WTC11 (cell line): ENCODE data around the gene HECTD4. TPM values are rescaled to one million over a fixed set of nuclear protein-coding genes. Genes with fewer than 3 reads are reported as not detected.

Source experiments
- ATAC-seq: fragments of 200-7000 bp; cut with Tn5 transposase; 2 replicates; pipeline ENCODE4 v1.10.0; 2021; ENCODE audit warnings: mild to moderate bottlenecking, moderate library complexity
- CTCF ChIA-PET: fragments of 300-600 bp; sonication (Branson Sonifier 250); formaldehyde crosslinking; loops from one replicate; lab custom pipeline; 2021; ENCODE audit warnings: antibody characterized with exemption; lab: Charles Lee
- POLR2A ChIA-PET: fragments of 350-600 bp; sonication (Branson Sonifier 250); formaldehyde crosslinking; loops from one replicate; lab custom pipeline; 2021; ENCODE audit warnings: antibody characterized with exemption; lab: Charles Lee
- DNase-seq: peaks from one replicate; pipeline ENCODE4 v3.0.0; 2021; ENCODE audit warnings: low spot score
- H3K27ac Mint-ChIP-seq: 2 replicates; pipeline ENCODE4 v1.8.0; 2021; ENCODE audit warnings: mixed read lengths
- H3K27me3 Mint-ChIP-seq: 2 replicates; pipeline ENCODE4 v1.8.0; 2021; ENCODE audit warnings: low read depth, mild to moderate bottlenecking, moderate library complexity, mixed read lengths
- H3K36me3 Mint-ChIP-seq: 2 replicates; pipeline ENCODE4 v1.8.0; 2021; ENCODE audit warnings: mixed read lengths
- H3K4me1 Mint-ChIP-seq: 2 replicates; pipeline ENCODE4 v1.8.0; 2022; ENCODE audit warnings: mixed read lengths
- H3K4me3 Mint-ChIP-seq: 2 replicates; pipeline ENCODE4 v1.8.0; 2021; ENCODE audit warnings: mild to moderate bottlenecking, moderate library complexity, mixed read lengths
- H3K9me3 Mint-ChIP-seq: 2 replicates; pipeline ENCODE4 v1.8.0; 2021; ENCODE audit warnings: mixed read lengths
- ARID4B ChIP-seq: sonication (generic); formaldehyde crosslinking; IDR thresholded peaks from 2 replicates; pipeline ENCODE4 v1.8.0; 2023; ENCODE audit warnings: missing genetic modification reagents, mild to moderate bottlenecking, borderline replicate concordance
- ATF1 ChIP-seq: sonication (generic); formaldehyde crosslinking; IDR thresholded peaks from 2 replicates; pipeline ENCODE4 v1.8.1; 2023; ENCODE audit warnings: mild to moderate bottlenecking, moderate library complexity, missing genetic modification reagents
- CDX4 ChIP-seq: fragments of 250-450 bp; sonication (Bioruptor Pico); IDR thresholded peaks from 2 replicates; pipeline ENCODE4 v1.9.0; 2021; ENCODE audit warnings: moderate library complexity, mild to moderate bottlenecking, inconsistent platforms, borderline replicate concordance
- CREB1 ChIP-seq: sonication (generic); formaldehyde crosslinking; IDR thresholded peaks from 2 replicates; pipeline ENCODE4 v1.8.0; 2023; ENCODE audit warnings: mild to moderate bottlenecking, missing genetic modification reagents
- ETV6 ChIP-seq: sonication (generic); formaldehyde crosslinking; IDR thresholded peaks from 2 replicates; pipeline ENCODE4 v1.8.1; 2022; ENCODE audit warnings: mild to moderate bottlenecking, missing genetic modification reagents
- FOXJ3 ChIP-seq: sonication (generic); formaldehyde crosslinking; IDR thresholded peaks from 2 replicates; pipeline ENCODE4 v1.9.0; 2021; ENCODE audit warnings: missing genetic modification reagents, mild to moderate bottlenecking, borderline replicate concordance
- IRF2 ChIP-seq: sonication (generic); formaldehyde crosslinking; IDR thresholded peaks from 2 replicates; pipeline ENCODE4 v1.8.0; 2022; ENCODE audit warnings: low read depth, missing genetic modification reagents, borderline replicate concordance
- NFATC4 ChIP-seq: fragments of 250-450 bp; sonication (Bioruptor Pico); IDR thresholded peaks from 2 replicates; pipeline ENCODE4 v1.9.0; 2021; ENCODE audit warnings: mild to moderate bottlenecking
- NR2C2 ChIP-seq: sonication (generic); formaldehyde crosslinking; IDR thresholded peaks from 2 replicates; pipeline ENCODE4 v1.8.0; 2022; ENCODE audit warnings: mild to moderate bottlenecking, missing genetic modification reagents
- SMAD4 ChIP-seq: sonication (generic); formaldehyde crosslinking; IDR thresholded peaks from 2 replicates; pipeline ENCODE4 v1.8.0; 2022; ENCODE audit warnings: mild to moderate bottlenecking, missing genetic modification reagents
- SOX15 ChIP-seq: fragments of 250-450 bp; sonication (Bioruptor Pico); IDR thresholded peaks from 2 replicates; pipeline ENCODE4 v1.9.0; 2021; ENCODE audit warnings: mild to moderate bottlenecking
- TP53 ChIP-seq: sonication (generic); formaldehyde crosslinking; IDR thresholded peaks from 2 replicates; pipeline ENCODE4 v1.8.1; 2023; ENCODE audit warnings: mild to moderate bottlenecking, missing genetic modification reagents
- ZBTB21 ChIP-seq: sonication (generic); formaldehyde crosslinking; IDR thresholded peaks from 2 replicates; pipeline ENCODE4 v1.8.1; 2023; ENCODE audit warnings: mild to moderate bottlenecking, missing genetic modification reagents, borderline replicate concordance
- ZNF138 ChIP-seq: sonication (generic); formaldehyde crosslinking; conservative IDR thresholded peaks from 2 replicates; pipeline ENCODE4 v1.8.1; 2022; ENCODE audit warnings: mild to moderate bottlenecking, moderate library complexity, missing genetic modification reagents
- ZNF232 ChIP-seq: sonication (generic); formaldehyde crosslinking; IDR thresholded peaks from 2 replicates; pipeline ENCODE4 v1.8.0; 2022; ENCODE audit warnings: mild to moderate bottlenecking, missing genetic modification reagents
- ZNF263 ChIP-seq: sonication (generic); formaldehyde crosslinking; IDR thresholded peaks from 2 replicates; pipeline ENCODE4 v1.8.1; 2022; ENCODE audit warnings: low read depth, mild to moderate bottlenecking, moderate library complexity, missing genetic modification reagents
- total RNA-seq: library from RNA; stranded (reverse); gene quantifications from 3 replicates; pipeline ENCODE4 v1.2.3, GENCODE V29; 2021
- TF ChIP-seq, protein P1 (sequence below): sonication (generic); formaldehyde crosslinking; IDR thresholded peaks from 2 replicates; pipeline ENCODE4 v1.8.1; 2023; ENCODE audit warnings: mild to moderate bottlenecking, missing genetic modification reagents, moderate library complexity

HECTD4 gene
- total RNA-seq, 1 experiment from 2014 or later, result 31.7 TPM

GRCh38 chr12:112164011-112164660 is 218.1 kb downstream of the HECTD4 start:
- Mint-ChIP-seq H3K4me1 (no peaks in the 10 kb centered on the region), H3K4me3 (no peak overlapping the region), H3K9me3 (no peaks in the 10 kb centered on the region), H3K36me3 (peaks cover 22% of the 10 kb centered on the region), H3K27ac (no peak overlapping the region), H3K27me3 (no peaks in the 10 kb centered on the region)
- ATAC-seq (peak; percentile 55), DNase-seq (no peak)
- POLR2A ChIA-PET, result no interaction called here
- CTCF ChIA-PET, result interaction anchor here (1.8 kb wide), 1 partner anchor 34 kb away, joined by 4 read pairs; no protein-coding TSS in a partner anchor
- TF ChIP-seq, protein P1, sequence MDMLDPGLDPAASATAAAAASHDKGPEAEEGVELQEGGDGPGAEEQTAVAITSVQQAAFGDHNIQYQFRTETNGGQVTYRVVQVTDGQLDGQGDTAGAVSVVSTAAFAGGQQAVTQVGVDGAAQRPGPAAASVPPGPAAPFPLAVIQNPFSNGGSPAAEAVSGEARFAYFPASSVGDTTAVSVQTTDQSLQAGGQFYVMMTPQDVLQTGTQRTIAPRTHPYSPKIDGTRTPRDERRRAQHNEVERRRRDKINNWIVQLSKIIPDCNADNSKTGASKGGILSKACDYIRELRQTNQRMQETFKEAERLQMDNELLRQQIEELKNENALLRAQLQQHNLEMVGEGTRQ (CRISPR knock-in tag), result peak; percentile 48; the same call in 1 of the 2 replicates
- TF ChIP-seq CDX4, result no peak

GRCh38 chr12:112163471-112163991 is 218.7 kb downstream of the HECTD4 start:
- DNase-seq, result no peak
- H3K27ac Mint-ChIP-seq, result no peak overlapping the region
- ChIA-PET POLR2A (no interaction called here), CTCF (no interaction called here)
- peaks cover 28% of the 10 kb centered on the region for H3K36me3 Mint-ChIP-seq
- no peaks in the 10 kb centered on the region for H3K27me3 Mint-ChIP-seq
- ATAC-seq, result no peak
- TF ChIP-seq ZBTB21 (CRISPR knock-in tag), result no peak
- no peak for TF ChIP-seq FOXJ3 (CRISPR knock-in tag)
- no peak for TF ChIP-seq ETV6 (CRISPR knock-in tag)
- TF ChIP-seq CREB1 (CRISPR knock-in tag), result no peak
- no peak for TF ChIP-seq TP53
- TF ChIP-seq ZNF138, result no peak
- no peak for TF ChIP-seq NR2C2 (CRISPR knock-in tag)
- TF ChIP-seq ARID4B (CRISPR knock-in tag), result no peak
- no peak for TF ChIP-seq NFATC4
- TF ChIP-seq IRF2 (CRISPR knock-in tag), result no peak
- no peak for TF ChIP-seq ATF1 (CRISPR knock-in tag)
- no peak for TF ChIP-seq SOX15
- no peak for TF ChIP-seq ZNF232
- no peak for TF ChIP-seq ZNF263 (CRISPR knock-in tag)
- H3K4me1 Mint-ChIP-seq, result no peaks in the 10 kb centered on the region
- H3K4me3 Mint-ChIP-seq, result no peak overlapping the region
- peaks cover under 1% of the 10 kb centered on the region; the same call in 1 of the 2 replicates for H3K9me3 Mint-ChIP-seq

GRCh38 chr12:112163056-112163455 is 219.2 kb downstream of the HECTD4 start:
- Mint-ChIP-seq H3K4me3 (no peak overlapping the region), H3K9me3 (peaks cover 5% of the 10 kb centered on the region), H3K36me3 (peaks cover 33% of the 10 kb centered on the region), H3K27me3 (no peaks in the 10 kb centered on the region), H3K27ac (no peak overlapping the region), H3K4me1 (no peaks in the 10 kb centered on the region)
- ChIA-PET POLR2A (no interaction called here), CTCF (no interaction called here)
- ATAC-seq (no peak), DNase-seq (no peak)
- TF ChIP-seq ETV6 (CRISPR knock-in tag) (no peak), SMAD4 (CRISPR knock-in tag) (no peak), SOX15 (no peak)
